ENCODE results near the gene MLLT1. TPM values are rescaled to one million over a fixed set of nuclear protein-coding genes. Genes with fewer than 3 reads are reported as not detected.
A peak's percentile ranks its signal among the peaks of the same experiment; 100 is the strongest.

The MLLT1 gene
- polyA plus RNA-seq, 10 donors: 34.9 to 56.8 (median 45.0) TPM

- DNase-seq: peak in 1 of 3 donors; percentile 4
Observed at GRCh38 chr19:6235031-6235951, 44.5 kb downstream of the MLLT1 start.

DNA sequence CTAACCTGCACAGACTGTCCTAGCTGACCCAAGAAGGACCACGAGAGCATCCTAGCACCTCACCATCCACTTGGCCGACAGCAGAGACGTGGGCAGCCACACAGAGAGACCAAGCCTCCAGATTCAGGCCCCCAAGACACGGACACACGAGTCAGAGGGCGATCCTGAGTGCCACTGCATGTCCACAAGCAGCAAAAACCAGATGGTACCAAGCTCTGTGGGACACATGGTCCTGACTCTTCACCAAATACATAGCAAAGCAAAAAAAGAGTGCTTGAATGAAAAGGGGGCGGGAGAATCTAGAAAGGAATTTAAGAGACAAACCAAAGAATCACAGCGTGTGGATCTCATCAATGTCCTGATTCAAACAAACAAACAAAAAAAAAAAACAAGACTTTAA is 45.2 kb downstream of the MLLT1 start:
- peak in 1 of 3 donors; percentile 9 for DNase-seq

- DNase-seq: peak in 1 of 3 donors; percentile 42
Observed at GRCh38 chr19:6233827-6234511, 45.8 kb downstream of the MLLT1 start.

DNA sequence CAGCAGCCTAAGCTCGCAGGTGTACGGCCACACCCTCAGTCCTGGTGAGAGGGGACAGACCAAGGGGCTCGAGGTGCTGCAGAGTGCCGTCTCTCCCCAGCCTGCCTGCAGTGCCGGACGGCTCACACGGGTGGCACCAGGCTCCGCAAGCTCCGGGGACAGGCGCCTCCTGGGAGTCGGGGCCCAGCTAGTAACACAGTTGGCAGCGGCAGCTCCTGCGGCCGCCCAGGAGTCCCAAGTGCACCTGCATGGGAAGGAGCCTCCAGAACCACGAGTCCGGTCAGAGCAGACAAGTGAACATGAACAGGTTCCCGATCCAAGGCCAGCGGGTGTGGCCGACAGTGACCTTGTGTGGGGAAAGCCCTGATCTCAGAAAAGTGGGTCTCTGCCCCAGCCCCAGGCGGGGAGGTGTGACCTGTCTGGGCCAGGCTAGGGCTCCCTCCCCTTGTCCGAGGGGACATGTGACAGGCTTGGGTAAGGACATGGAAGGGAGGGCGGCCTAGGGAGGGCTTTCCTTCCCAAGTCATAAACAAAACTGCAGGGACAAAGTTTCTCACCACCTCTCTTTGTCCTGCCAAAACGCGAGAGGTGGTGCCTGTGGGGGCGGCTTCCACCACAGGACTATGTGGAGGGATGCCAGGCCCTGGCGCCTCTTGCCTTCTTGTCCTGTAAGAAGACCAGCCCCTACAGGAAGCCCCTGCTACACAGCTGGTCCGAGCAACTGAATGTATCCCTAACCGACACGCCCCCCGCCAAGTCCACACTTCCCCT is 46.5 kb downstream of the MLLT1 start:
- no peak for DNase-seq

DNA sequence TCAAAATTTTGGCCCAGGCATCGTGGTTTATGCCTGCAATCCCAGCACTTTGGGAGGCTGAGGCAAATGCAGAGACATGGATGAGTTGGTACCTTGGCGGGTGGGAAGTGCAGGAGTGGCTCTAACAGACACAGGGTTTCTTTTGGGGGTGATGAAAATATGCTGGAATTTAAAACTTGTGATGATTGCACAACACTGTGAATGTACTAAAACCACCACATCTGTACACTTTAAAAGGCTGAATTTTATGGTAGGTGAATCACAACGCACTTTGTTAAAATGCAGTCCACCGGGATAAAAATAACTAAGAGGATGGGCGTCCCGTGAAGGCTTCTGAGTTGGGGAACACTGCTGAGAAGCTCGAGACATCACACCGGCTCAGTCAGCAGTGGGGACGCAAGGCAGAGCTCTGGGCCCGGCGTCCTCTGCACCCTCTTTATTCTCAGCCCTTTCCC is 47.1 kb downstream of the MLLT1 start:
- DNase-seq: peak in 1 of 3 donors; percentile 84

- DNase-seq: no peak
Observed at GRCh38 chr19:6230991-6231448, 48.8 kb downstream of the MLLT1 start.

DNA sequence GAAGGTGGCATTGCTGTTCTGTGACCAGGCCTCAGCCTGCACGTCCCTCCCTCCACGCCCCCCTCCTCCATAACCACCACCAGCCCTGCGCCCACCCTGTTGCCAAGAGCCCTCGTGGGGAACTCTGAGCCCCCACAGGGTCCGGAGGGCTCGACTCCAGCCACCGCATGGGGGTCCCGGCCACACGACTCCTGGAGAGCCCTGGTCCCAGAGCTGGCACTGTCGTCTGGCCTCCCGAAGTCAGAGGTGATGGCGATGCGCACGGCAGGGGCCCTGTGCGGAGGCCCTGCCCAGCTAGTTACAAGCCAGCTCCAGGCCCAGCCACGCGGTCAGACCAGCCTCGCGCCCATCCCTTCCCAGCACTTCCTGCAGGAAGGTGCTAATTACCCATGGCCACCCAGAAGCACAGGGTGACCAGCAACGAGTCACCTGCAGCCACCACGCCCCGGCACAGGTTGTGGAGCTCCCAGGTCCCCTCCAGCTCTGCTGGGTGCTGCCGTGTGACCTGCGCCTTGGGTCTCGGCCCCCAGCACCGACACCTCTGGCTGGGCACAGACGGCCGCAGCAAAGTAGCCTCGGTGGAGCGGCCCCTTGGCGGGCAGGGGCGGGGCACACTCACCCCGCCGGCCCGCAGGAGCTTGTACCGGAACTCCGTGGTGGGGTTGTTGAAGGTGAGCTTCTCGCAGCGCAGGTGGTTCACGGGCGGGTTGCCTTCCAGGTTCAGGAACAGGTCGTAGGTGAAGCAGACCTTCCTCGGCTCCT is 49.6 kb downstream of the MLLT1 start:
- DNase-seq: no peak

- no peak for DNase-seq
Observed at GRCh38 chr19:6229216-6229913, 50.4 kb downstream of the MLLT1 start.

- DNase-seq: peak in 1 of 3 donors; percentile 9
Observed at GRCh38 chr19:6228551-6229215, 51.1 kb downstream of the MLLT1 start.

GRCh38 chr19:6227936-6228325 is 51.8 kb downstream of the MLLT1 start:
- no peak for DNase-seq

DNA sequence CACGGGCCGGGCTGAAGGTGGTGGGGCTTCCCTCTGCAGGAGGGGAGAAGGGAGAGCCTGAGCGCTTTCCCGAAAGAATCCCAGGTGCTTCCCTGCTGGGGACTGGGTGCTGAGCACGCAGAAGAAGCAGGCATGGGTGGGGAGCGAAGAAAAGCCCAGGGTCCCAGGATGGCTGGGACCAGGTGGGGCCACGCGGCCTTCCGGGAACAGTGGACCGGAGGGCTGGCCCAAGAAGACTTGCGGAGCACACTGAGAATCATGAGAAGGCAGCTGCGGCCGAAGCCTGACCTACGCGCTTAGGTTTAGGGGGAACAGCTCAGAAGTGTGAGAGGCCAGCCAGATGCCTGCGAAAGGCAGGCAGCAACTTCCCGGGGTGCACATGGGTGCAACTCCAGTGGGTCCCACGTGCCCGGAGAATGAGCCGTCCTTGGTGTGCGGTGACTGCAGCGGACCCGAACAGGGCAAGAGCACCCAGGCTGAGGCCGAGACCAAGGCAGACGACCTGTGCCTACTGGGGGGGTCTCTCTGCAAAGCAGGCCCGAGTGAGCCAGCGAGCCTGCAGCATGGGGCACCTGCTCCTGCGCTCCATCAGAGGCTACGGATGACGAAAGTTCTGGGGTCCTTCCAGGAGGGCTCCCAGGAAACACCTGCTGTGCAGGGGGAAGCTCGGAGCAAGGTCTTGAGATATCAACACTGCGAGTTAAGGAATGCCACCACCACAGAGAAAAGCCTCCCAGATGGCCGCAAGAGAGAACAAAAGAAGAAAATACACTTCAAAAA is 52.4 kb downstream of the MLLT1 start:
- DNase-seq: no peak

- DNase-seq: no peak
Observed at GRCh38 chr19:6226444-6227155, 53.2 kb downstream of the MLLT1 start.

DNA sequence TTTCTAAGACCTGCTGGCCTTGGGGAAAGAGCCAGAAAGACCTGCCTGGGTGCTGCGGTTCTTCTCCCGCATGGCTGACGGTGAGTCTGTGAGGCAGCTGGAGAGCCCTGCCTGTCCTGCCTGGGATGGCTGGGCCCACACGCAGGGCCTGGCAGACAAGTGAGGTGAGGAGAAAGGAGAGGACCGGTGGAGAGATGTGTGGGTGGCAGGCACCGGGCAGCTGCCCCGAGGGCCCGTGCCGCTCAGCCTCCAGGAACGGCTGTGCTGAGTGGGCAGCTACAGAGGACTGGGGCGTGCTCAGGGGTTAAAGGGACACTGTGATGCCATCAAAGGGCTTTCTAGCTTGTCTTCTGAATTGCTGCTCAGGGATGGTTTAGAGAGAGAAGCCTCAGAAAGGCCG is 53.8 kb downstream of the MLLT1 start:
- DNase-seq: no peak

GRCh38 chr19:6225232-6225865 is 54.4 kb downstream of the MLLT1 start:
- no peak for DNase-seq

DNA sequence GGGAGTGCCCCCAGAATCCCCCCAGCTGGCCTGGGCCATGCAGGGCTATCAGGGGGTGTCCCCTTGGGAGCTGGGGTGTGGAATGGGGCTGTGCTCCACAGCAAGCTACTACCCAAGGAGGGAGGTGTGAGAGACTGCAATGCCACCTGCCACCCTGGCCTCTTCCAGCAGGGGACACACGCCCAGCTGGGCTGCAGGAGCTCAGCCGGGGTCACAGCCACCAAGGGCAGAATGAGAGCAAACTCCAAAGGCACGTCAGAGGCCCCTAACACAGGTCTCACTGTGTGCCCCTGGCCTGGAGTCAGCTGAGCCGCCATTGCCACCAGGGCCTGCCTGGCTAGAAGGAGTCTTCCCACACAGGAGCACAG is 55.5 kb downstream of the MLLT1 start:
- no peak for DNase-seq

GRCh38 chr19:6223461-6224307 is 56.1 kb downstream of the MLLT1 start:
- DNase-seq: no peak

DNA sequence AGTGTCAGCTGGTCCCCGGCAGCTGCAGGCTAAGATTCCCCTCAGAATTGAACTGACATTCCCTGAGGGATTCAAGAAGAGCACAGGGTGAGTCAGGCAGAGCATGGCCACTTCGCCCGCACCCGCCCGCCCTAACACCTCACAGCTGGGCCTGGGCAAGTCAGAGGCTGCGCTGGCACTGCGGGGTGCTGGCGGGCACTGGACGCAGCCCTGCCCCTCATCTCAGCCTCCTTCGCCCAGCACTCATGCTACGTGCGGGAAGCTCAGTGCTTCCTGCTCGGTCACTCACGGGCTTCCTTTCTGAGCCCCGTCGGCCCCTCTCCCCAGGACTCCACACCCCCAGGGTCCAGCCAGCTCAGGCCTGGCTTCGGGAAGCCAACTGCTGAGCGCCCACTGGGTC is 56.9 kb downstream of the MLLT1 start:
- no peak for DNase-seq

Measured in muscle of back (tissue), 11 donors.